ENCODE data around the gene NAGLU. TPM values are rescaled to one million over a fixed set of nuclear protein-coding genes. Genes with fewer than 3 reads are reported as not detected.
A peak's percentile ranks its signal among the peaks of the same experiment; 100 is the strongest.

NAGLU gene
- total and polyA plus RNA-seq, 2 of the 13 experiments (the other 11 are each of a cell fraction or from before 2014, with no cell fraction given): 28.2 to 40.1 TPM

GRCh38 chr17:42561897-42562387 is 25.9 kb downstream of the NAGLU start, which contains the start of gene COASY (continued):
- peak; percentile 92 for TF ChIP-seq KLF12 (CRISPR knock-in tag; IDR thresholded peaks at IDR 0.05; ENCODE audit: borderline replicate concordance)
- TF ChIP-seq ZFP36L2 (CRISPR knock-in tag; IDR thresholded peaks at IDR 0.05): no peak
- no peak for TF ChIP-seq ZNF550 (CRISPR knock-in tag; IDR thresholded peaks at IDR 0.05; ENCODE audit: borderline replicate concordance)
- no peak for TF ChIP-seq ZNF512 (CRISPR knock-in tag; IDR thresholded peaks at IDR 0.05)
- TF ChIP-seq NRL (CRISPR knock-in tag; IDR thresholded peaks at IDR 0.05; ENCODE audit: borderline replicate concordance): no peak; the same call in none of the 2 replicates
- no peak; the same call in none of the 2 replicates for TF ChIP-seq TP53 (CRISPR knock-in tag; conservative IDR thresholded peaks at IDR 0.05)
- TF ChIP-seq ZNF124 (CRISPR knock-in tag; IDR thresholded peaks at IDR 0.05): peak; percentile 61; the same call in 1 of the 2 replicates
- TF ChIP-seq ATF7 (IDR thresholded peaks at IDR 0.05): no peak
- no peak; the same call in 1 of the 2 replicates for TF ChIP-seq ATF7 (CRISPR knock-in tag; IDR thresholded peaks at IDR 0.05)
- TF ChIP-seq ZBTB44 (CRISPR knock-in tag; IDR thresholded peaks at IDR 0.05): no peak
- TF ChIP-seq DMAP1 (CRISPR knock-in tag; IDR thresholded peaks at IDR 0.05): peak; percentile 78
- TF ChIP-seq ATM (IDR thresholded peaks at IDR 0.05; ENCODE audit: borderline replicate concordance): no peak
- peak; percentile 83; the same call in 1 of the 2 replicates for TF ChIP-seq THAP9 (CRISPR knock-in tag; IDR thresholded peaks at IDR 0.05; ENCODE audit: borderline replicate concordance)
- peak; percentile 58; the same call in 1 of the 2 replicates for TF ChIP-seq HNF4A (CRISPR knock-in tag; IDR thresholded peaks at IDR 0.05)
- TF ChIP-seq MLX (CRISPR knock-in tag; IDR thresholded peaks at IDR 0.05): peak; percentile 79; the same call in 1 of the 2 replicates
- no peak for TF ChIP-seq IKZF1 (IDR thresholded peaks at IDR 0.05)
- no peak for TF ChIP-seq ZNF235 (CRISPR knock-in tag; IDR thresholded peaks at IDR 0.05; ENCODE audit: borderline replicate concordance)
- TF ChIP-seq RCOR2 (CRISPR knock-in tag; IDR thresholded peaks at IDR 0.05): peak; percentile 77
- TF ChIP-seq ZNF275 (CRISPR knock-in tag; IDR thresholded peaks at IDR 0.05; ENCODE audit: borderline replicate concordance): peak; percentile 44
- TF ChIP-seq NCOA5 (CRISPR knock-in tag; IDR thresholded peaks at IDR 0.05): no peak
- TF ChIP-seq ZNF317 (CRISPR knock-in tag; IDR thresholded peaks at IDR 0.05): no peak
- TF ChIP-seq KMT2B (CRISPR knock-in tag; IDR thresholded peaks at IDR 0.05): peak; percentile 93
- TF ChIP-seq TERF1 (CRISPR knock-in tag; IDR thresholded peaks at IDR 0.05): no peak

Measured in HepG2 (cell line).